Measurements from ENCODE around the gene KCNH6.

DNA sequence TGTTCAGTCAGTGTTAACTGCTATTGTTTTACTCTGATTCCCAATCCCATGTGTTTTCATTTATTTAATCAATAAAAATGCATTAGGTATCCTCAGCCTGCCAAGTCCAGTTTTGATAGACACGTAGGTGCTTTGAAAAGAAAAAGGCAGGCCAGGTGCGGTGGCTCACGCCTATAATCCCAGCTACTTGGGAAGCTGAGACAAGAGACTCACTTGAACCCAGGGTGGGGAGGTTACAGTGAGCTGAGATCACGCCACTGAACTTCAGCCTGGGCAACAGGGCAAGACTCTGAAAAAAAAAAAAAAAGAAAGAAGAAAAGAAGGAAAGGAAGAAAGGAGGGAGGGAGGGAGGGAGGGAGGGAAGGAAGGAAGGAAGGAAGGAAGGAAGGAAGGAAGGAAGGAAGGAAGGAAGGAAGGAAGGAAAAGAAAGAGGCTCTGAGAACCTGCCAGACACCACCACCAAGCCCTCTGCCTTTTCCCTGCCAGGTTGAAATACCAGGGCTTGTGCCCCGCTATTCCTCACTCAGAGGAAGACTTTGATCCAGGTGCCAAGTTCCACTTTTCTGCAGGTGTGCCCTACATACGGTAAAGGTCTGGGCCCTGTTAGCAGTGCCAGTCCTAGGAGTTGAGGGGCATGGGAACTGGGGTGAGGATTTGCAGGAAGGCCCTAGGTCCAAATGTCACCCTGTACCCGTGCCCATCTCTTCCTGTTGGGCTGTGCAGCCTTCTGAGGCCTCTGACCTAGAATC, 10.1 kb upstream of the KCNH6 start:
- TF ChIP-seq POLR2A (IDR thresholded peaks at IDR 0.05) = no peak
- TF ChIP-seq, protein P1, sequence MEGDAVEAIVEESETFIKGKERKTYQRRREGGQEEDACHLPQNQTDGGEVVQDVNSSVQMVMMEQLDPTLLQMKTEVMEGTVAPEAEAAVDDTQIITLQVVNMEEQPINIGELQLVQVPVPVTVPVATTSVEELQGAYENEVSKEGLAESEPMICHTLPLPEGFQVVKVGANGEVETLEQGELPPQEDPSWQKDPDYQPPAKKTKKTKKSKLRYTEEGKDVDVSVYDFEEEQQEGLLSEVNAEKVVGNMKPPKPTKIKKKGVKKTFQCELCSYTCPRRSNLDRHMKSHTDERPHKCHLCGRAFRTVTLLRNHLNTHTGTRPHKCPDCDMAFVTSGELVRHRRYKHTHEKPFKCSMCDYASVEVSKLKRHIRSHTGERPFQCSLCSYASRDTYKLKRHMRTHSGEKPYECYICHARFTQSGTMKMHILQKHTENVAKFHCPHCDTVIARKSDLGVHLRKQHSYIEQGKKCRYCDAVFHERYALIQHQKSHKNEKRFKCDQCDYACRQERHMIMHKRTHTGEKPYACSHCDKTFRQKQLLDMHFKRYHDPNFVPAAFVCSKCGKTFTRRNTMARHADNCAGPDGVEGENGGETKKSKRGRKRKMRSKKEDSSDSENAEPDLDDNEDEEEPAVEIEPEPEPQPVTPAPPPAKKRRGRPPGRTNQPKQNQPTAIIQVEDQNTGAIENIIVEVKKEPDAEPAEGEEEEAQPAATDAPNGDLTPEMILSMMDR (IDR thresholded peaks at IDR 0.05) = no peak
